Right forelimb (tissue), 1 donor: ENCODE data around the gene FBXL2.
"Not testable (repeated sequence)": the region's sequence is repeated elsewhere in the genome, so short reads cannot be mapped to it uniquely, and the experiment has no call there.

Source experiments
- DNase-seq: peaks from one replicate; pipeline ENCODE4 v3.0.0-alpha.2; 2018

Gene FBXL2

DNA sequence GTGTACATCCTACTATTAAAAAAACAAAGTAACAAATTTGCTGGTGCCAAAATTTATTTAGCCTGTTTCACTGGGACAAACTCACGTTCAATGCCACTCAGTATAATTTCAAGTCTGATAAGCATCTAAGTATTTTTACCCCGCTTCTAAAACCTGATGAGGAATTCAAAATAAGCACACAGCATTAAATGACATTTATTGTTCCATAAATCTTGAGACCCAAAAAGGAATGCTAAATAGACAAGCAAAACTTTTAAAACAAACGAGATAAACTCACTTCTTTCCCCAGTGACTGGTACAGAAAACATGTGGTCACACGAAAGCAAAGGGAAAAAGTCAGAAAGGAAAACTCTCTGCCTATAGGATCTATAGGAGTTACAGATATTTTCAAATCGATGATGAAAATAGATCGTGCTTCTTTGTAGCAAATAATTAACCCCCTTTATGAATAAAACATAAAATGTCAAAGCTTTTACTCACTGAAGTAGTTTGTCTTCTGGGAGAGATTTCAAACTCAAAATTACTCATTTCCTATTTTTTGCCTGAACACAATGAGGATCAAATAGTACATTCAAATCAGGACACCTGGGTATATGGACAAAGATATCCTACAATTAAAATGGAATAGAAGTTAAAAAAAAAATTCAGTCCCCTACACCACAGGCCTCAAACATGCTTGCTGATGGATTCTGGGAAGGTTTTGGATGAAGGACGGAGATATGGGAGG is 111.3 kb downstream of the FBXL2 start:
- no peak for DNase-seq

DNA sequence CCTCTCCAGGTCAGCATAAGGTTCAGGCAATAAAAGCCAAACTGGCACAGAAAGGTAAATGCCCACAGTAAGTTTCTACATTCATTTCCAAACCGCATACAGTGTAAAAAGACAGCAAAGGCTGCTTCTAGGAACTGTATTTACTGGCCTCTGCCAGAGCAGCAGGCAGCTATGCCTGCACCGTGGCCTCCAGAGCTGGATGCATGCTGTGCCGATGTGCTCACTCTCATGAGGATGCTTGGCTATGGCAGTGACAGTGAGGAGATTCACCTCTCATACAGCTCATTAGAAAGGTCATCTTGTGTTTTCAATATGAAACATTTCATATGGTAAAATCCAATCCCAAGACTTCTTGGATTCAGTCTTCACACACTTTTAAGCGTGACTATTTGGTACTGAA is 112.7 kb downstream of the FBXL2 start:
- DNase-seq = no peak

DNA sequence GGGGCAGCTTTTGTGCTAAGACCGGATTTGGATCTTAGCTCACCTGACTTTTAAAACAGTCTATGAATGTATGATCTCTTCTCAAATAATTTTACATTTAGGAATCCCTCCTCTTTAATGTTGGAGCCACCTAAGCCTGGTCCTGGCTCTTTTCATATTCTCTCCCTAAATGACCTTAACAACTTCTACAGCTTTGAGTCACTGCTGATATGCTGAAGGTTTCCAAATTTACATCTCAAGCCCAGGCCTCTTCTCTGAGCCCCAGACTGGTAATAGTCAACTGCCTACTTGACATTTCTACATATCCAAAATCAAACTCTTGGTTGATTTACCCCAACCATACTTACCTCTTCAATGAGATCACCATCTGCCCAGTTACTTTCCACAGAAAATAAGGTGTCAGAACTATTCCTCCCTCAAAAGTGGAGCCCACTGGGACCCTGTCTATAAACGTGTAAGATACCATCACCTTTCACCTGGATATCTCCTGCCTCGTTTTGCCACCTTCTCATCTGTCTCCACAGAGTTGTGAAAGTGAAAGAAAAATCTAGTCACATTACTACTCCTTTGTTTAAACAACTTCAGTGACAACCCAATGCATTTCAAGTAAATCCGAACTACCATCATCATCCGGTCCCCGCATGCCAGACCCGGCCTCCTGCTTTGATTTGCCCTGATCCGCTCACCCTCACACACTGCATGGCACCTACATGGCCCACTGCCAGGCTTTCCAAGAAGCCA is 114.2 kb downstream of the FBXL2 start:
- no peak for DNase-seq

DNA sequence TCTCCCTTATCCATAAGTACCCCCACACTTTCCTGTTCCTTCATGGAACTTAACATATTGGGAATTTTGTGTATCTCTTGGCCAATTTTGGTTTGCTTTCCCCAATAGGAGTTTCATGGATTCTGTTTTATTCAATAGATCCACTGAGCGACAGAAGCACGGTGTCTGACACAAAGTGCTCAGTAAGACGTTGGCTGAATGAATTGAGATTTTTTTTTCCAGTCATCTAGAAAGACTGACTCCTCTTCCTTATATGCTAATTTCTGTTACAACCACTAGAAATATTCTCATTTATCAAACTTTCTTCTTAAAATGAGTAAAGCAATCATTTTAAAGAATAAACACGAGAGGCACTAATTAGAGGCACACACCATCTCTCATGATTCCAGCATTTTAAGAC is 114.9 kb downstream of the FBXL2 start:
- no peak for DNase-seq

DNA sequence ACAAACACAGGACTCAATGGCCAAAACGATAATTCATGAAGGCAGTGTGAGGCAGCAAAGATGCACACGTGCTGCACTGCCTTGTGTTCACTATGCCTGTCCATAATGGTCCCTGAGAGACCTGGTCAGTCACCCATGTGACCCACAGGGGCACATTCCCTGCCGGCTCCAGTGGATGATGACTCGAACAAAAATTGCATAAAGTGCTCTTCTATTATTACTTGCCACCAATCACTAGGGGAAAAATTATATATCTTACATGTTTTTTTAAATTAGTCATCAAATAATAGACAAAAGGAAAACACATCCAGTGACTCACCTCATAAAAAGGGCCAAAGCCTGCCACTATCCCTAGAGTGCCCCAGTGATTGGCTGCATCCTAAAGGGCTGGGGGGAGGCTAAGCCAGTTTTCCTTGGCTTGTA is 115.5 kb downstream of the FBXL2 start:
- no peak for DNase-seq

DNA sequence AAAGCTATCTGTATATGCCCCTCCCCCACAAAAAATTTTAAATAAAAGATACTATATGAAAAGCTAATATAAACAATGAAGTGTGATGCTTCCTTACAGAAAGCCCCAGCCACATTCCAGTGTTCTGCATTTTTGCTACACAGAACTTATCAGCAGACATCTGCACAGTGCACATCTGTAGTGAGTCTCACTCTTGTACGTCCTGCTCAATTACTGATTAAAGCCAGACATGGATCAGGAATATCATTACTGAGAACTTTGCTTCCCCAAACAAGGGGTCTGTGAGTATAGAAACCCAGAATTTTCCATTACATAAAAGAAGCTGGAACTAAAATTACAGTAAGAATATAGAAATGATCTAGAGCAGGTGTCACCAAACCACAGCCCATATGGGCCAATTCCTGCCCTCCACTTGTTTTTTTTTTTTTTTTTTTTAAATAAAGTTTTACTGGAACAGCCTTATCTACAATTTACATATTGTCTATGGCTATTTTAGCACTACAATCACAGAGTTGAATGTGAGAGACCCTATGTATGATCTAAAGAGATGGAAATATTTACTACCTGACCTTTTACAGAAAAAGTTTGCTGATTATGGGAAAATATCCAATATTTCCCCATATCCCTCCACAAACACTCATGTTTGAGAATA is 117.3 kb downstream of the FBXL2 start:
- DNase-seq = no peak

DNA sequence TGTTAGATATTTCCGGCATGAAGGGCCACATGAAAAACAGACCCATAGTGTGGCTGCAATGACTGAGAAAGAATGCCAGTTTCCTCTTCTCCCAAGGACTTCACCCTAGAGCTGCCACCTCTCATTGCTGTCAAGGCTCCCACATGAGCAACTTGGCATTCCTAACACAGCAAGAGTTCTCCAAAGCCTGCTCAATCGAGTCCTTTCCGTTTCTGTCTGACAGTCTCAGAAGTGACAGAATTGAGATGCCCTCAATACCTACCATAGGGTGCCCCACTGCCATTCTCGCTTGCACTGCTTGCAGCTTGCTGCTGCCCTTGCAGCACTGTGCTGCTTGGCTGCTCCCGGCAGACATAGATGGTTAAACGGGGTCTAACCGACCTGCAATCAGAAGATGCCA is 118.7 kb downstream of the FBXL2 start:
- DNase-seq = no peak

DNA sequence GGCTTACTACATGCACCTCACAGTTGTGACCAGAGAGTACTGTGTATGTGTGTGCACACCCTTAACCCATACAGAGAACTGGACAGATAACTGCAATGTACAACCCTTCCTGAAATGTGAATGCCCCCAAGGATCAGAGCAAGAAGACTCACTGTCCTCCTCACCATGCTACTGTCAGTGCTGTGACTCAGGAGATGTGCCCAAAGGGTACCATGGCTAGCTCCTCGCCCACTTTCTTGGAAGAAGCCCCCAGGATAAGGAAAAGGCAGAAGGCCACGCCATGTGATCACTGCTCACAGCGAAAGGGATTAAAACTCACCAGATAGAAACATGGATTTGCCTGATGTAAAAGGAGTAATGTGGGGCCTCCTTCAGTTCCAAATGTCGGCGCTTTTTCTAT is 121.2 kb downstream of the FBXL2 start:
- no peak for DNase-seq

DNA sequence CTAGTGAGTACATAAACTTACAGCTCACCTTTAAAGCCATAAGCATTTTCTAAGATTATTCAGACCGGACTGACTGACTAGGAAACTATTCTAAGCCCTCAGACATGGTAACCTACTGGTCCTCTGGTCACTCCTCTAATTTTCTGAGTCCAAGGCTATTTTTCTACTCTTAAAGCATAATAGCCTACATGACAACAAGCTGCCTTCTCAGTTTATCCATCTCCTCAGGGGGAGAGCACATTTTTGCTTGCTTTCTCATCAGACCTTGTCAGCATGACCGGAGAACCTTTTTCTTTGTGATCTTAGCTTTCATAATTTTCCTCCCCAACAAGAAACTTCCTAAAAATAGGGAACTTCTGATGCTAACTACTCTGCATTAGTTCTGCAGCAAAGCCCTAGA is 124.5 kb downstream of the FBXL2 start:
- no peak for DNase-seq

DNA sequence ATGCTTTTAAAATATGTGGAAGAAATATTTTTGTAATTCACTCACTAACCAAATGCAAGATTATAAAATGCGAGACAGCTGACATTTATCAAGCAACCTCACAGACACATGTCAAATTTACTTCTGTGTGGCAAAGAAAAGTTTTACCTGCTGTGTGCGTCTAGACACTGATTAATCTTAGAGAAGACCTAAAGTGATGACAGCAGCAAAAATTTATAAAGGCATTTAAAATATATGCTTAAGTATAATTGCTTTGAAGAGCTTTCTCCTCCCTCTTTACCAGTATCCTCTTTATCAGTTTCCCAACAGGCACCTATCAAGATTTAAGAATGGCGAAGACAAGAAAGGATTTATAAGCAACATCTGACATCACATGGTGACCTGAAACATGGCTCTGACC is 125.7 kb downstream of the FBXL2 start:
- no peak for DNase-seq

DNA sequence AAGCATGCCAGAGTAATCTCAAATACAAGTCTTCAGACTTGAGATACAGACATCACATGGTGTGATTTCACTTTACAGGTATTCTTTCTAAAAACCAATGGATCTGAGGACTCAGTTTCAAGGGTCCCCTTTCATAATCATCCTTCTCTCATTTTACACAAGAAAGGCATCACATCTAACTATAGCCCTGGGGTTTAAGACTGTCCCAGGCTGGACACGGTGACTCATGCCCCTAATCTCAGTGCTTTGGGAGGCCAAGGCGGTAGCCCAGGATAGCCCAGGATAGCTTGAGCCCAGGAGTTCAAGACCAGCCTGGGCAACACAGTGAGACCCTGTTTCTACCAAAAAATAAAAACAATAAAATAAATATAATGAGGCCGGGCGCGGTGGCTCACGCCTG is 126.5 kb downstream of the FBXL2 start:
- no peak for DNase-seq

DNA sequence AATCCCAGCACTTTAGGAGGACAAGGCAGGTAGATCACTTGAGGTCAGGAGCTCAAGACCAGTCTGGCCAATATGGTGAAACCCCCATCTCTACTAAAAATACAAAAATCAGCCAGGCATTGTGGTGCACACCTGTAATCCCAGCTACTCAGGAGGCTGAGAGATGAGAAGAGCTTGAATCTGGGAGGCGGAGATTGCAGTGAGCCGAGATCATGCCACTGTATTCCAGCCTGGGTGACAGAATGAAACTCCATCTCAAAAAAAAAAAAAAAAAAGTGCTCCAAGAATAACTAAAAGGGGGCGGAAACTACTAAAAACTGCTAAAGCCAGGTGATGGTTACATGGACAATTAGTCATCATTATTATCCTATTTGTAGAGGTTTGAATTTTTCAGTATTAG is 133.6 kb downstream of the FBXL2 start:
- DNase-seq = not testable (repeated sequence)

DNA sequence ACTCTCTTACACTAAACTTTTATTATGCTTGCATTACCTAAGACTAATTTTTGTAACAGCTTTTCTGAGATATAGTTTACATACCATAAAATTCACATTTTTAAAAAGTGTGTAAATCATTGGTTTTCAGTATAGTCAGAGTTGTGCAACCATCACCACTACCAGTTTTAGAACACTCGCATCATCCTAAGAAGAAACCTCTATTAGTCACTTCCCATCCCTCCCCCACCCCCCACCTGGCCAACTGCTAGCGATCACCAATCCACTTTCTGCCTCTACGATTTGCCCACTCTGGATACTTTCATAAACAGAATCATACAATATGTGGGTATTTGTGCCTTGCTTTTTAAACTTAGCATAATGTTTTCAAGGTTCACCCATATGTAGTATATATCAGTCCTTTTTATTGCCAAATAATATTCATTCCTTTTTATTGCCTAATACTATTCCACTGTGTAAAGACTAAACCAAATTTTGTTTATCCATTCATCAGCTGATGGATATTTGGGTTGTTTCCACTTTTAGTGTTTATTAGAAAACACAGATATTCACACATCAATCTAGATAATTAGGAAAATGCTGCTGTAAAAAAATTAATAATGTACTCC is 139.9 kb downstream of the FBXL2 start:
- DNase-seq = no peak

DNA sequence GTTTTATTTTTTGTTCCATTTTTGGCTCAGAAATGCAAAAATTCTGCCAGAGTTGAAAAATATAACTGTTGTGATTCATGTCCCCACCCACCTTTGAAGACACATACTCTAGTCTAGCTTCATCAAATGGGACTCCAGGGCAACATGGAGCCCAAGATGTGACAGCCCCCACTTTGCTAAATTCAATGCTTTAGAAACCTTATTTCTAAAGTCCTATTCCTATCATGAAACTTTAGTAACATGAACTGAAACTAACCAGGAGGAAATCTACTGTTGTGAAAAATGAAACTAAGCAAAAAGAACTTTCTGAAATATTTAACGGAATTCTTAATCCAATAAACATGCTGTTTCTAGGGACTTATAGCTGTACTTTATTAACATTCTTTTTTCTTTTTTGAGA is 142.7 kb downstream of the FBXL2 start:
- no peak for DNase-seq

DNA sequence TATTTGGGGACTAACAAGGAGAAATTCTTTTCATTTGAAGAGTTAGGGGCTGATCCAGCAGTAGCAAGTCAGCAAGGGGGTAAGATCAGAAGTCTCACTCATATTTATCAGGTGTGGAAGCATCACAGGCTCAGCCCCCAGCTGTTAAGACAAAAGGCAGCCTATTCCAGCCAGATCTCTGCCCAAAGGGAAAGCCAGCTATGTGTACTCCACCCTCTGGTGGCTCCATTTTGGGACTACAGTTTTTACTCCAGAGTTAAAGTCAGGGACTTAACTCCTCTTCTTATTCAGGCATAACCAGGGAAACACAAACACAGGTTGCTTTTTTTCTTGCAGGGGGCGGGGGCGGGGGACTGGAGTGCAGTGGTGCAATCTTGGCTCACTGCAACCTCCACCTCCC is 143.7 kb downstream of the FBXL2 start:
- no peak for DNase-seq

DNA sequence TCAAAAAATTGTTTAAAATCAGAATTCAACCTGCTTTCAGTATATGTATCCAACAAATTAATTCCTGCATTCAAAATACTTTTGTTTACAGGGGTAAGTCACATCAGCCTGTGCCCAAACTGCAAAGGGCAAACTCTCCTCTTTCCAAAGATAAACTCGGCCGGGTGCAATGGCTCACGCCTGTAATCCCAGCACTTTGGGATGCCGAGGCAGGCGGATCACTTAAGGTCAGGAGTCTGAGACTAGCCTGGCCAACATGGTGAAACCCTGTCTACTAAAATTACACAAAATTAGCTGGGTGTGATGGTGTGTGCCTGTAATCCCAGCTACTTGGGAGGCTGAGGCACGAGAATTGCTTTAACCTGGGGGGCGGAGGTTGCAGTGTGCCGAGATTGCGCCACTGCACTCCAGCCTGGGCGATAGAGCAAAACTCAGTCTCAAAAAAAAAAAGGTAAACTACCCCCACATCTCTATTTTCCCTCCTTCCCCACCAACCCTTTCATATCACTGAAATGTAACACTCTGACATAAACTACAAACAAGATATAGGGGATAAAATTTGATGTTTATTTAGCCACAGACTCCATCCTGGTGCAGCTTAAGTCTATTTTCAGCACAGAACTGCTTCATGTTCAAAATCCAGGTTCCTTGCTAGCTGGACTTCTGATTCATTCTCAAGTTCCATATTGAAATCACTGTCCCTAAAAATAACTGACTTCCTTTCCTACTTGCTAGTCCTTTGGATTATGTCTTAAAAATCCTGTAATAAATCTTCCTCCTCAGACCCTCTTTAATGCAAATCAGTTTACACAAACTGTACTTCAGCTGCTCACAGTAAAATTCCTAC is 147.6 kb downstream of the FBXL2 start:
- no peak for DNase-seq

DNA sequence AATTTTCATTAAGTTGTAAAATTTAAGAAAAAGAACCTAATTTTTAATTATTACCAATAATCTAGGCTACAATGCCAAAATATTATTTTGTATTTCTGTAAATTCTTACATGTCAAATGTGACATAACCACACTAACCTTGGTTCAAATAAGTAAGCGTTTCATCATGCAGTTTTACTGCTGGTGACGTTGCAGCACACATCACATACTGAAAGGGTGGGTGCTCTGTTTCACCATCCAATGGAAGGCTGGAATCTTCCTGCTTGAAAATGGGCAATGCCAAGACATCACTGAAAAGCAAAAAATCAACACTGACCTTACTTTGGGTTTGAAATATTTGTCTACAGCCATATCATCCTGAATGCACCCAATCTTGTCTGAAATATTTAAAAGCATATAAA is 148.2 kb downstream of the FBXL2 start:
- DNase-seq = no peak

DNA sequence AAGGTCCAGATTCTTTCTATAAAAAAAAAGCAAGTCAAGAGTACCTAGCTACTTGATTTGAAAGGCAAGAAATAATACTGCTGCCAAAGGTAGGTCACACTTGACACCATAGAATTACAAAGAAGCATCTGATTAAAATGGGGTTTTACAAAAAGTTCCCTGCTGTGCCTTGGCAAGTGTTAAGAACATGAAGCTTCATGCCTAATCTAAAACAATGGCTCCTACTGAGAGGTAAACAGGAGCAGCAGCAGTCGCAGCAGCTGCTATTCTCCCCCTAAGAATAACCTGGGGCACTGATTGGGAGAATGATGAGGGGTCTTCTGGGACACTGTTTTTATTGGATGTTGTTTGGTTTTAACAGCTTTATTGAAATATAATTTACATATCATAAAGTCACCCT is 148.8 kb downstream of the FBXL2 start:
- DNase-seq = no peak

DNA sequence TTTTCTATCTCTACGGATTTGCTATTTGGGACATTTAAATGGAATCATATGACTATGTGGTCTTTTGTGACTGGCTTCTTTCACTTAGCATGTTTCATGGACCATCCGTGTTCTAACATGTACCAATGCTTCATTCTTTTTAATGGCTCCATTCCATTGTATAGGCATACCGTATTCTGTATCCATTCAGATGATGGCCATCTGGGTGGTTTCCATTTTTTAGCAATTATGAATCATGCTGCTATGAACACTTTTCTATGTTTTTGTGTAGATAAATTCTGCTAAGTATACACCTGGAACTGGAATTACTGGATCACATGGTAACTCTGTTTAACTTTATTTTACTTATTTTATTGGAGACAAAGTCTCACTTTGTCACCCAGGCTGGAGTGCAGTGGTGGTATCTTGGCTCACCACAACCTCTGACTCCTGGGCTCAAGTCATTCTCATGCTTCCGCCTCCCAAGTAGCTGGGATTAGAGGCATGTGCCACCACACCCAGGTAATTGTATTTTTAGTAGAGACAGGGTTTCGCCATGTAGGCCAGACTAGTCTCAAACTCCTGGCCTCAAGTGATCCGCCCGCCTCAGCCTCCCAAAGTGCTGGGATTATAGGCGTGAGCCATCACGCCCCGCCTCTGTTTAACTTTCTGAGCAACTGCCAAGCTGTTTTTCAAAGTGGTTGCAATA is 149.5 kb downstream of the FBXL2 start:
- no peak for DNase-seq

DNA sequence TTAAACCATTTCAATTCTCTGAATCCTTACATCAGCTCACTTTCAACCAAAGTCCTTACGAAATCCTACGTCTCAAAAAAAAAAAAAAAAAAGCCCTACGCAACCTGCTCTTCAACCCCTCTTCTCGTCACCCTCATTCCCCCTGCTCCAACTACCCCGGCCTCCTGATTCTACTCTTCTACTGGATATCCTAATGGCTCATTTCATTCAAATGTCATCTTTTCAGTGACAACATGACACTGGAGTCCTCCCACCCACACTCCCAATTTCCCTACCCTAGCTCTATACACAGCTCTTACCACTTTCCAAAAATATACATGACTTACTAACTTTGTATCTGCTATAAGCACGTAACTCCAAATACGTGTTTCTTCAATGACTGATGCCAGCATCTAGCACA is 151.5 kb downstream of the FBXL2 start:
- no peak for DNase-seq

DNA sequence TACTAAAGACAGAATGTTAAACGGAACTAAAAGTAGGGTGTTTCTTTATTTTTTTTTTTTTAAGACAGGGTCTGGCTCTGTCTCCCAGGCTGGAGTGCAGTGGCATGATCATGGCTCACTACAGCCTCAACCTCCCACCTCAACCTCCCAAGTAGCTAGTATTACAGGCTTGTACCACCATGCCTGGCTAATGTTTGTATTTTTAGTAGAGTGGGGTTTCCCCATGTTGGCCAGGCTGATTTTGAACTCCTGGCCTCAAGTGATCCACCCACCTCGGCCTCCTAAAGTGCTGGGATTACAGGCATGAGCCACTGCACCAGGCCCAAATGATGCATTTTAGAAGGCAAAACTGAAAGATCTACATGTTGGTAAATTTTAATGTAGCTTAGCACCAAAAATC is 152.1 kb downstream of the FBXL2 start:
- not testable (repeated sequence) for DNase-seq

DNA sequence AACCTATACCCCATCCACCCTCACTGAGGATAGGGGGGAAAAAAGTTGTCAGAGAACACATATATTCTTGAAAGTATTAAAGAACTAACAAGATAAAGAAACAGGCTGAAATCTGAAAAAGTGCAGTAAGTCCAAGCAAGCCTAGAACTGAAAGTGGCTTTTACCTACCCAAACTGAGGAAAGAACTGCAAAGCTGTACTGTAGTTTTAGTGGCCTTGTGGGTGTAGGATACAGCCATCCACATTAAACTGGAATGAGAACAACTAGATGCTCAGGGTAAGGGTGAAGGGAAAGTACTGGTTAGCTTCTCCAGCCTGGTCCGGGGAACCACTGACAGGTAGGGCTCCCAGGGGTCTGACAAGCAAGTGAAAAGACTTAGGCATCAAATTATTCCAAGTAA is 152.8 kb downstream of the FBXL2 start:
- no peak for DNase-seq
